ENCODE measurements around the gene BICC1. TPM values are rescaled to one million over a fixed set of nuclear protein-coding genes. Genes with fewer than 3 reads are reported as not detected.

BICC1 gene
- total RNA-seq, 1 experiment from 2014 or later = 0.57 TPM

GRCh38 chr10:58731276-58731675 is 218.6 kb downstream of the BICC1 start:
- no peak for DNase-seq
- Histone ChIP-seq H3T11ph (ENCODE audit: low read length) (no peak overlapping the region), H2BK15ac (ENCODE audit: low read depth, low read length) (no peak overlapping the region), H3K9ac (ENCODE audit: extremely low read depth, insufficient read length, low read length) (no peak overlapping the region), H3K56ac (ENCODE audit: insufficient read length, low read depth, low read length) (no peak overlapping the region), H4K91ac (ENCODE audit: insufficient read length, low read depth, low read length) (no peak overlapping the region), H3K18ac (ENCODE audit: insufficient read length, low read depth, low read length) (no peak overlapping the region), H3K79me1 (ENCODE audit: insufficient read depth, low read depth, low read length, poor library complexity, severe bottlenecking) (no peaks in the 10 kb centered on the region), H3K79me2 (ENCODE audit: insufficient read depth, low read length) (no peaks in the 10 kb centered on the region), H4K8ac (replicated peaks; ENCODE audit: insufficient read length, low read depth, low read length) (no peak overlapping the region), H3K14ac (ENCODE audit: insufficient read depth, low read length) (no peak overlapping the region), H3K4ac (ENCODE audit: low read depth, low read length) (no peak overlapping the region), H2AFZ (ENCODE audit: low read length) (no peak overlapping the region), H2BK20ac (ENCODE audit: low read depth, low read length, poor library complexity, severe bottlenecking) (no peak overlapping the region), H3K4me2 (ENCODE audit: insufficient read depth, insufficient read length, low read length) (no peak overlapping the region), H3K23ac (ENCODE audit: insufficient read length, low read depth, low read length) (no peak overlapping the region), H3K27me3 (ENCODE audit: insufficient read depth, low read length) (no peaks in the 10 kb centered on the region), H3K23me2 (ENCODE audit: insufficient read length, low read depth, low read length, poor library complexity, severe bottlenecking) (no peaks in the 10 kb centered on the region), H3K9me3 (ENCODE audit: control insufficient read depth, low read depth, low read length) (peaks cover 17% of the 10 kb centered on the region), H3K4me1 (ENCODE audit: insufficient read depth, low read length) (no peaks in the 10 kb centered on the region), H4K20me1 (ENCODE audit: control insufficient read depth, insufficient read depth, insufficient read length) (no peaks in the 10 kb centered on the region), H2BK120ac (ENCODE audit: low read depth, low read length, poor library complexity, severe bottlenecking) (no peak overlapping the region), H4K5ac (ENCODE audit: insufficient read length, low read depth, low read length) (no peak overlapping the region), H2AK5ac (ENCODE audit: insufficient read length, low read length) (no peak overlapping the region), H3K27ac (ENCODE audit: insufficient read length, low read depth, low read length) (no peak overlapping the region), H2BK5ac (ENCODE audit: insufficient read length, low read length) (no peak overlapping the region), H2BK12ac (ENCODE audit: insufficient read length, low read depth, low read length) (no peak overlapping the region)
- no peak overlapping the region for H3K4me3 Mint-ChIP-seq
- WGBS (ENCODE audit: extremely low coverage, insufficient read length, low lambda C conversion rate) = no CpG with 5 or more reads among the region's 3 CpGs
- no peaks in the 10 kb centered on the region; the same call in 1 of the 2 replicates for H3K27me3 Mint-ChIP-seq (ENCODE audit: low read depth)
- H3K27ac Mint-ChIP-seq = no peak overlapping the region
- H3K9me3 Mint-ChIP-seq = peaks cover 21 to 22% of the 10 kb centered on the region in 2 experiments
- peaks cover 10 to 18% (median 12%) of the 10 kb centered on the region in 3 experiments for H3K36me3 Mint-ChIP-seq (ENCODE audit: insufficient read depth in 1 of 3, low read depth in 3 of 3)
- no peaks in the 10 kb centered on the region for H3K4me1 Mint-ChIP-seq
- TF ChIP-seq CTCF (conservative IDR thresholded peaks at IDR 0.05) = no peak

Measured in H9 (cell line).